Measurements from ENCODE around the gene USF2. TPM values are rescaled to one million over a fixed set of nuclear protein-coding genes. Genes with fewer than 3 reads are reported as not detected.

Gene USF2
- total and polyA plus RNA-seq, 2 of the 8 experiments (the other 6 are each of a cell fraction or from before 2014, with no cell fraction given), result 74.1 to 109 TPM

GRCh38 chr19:35248310-35249145, 20.2 kb upstream of the USF2 start, which contains the start of gene LSR:
TSS of gene LSR (plus strand) at chr19:35249002. CDS start at chr19:35249023, 21 bp downstream.
- peak within 1 kb of the TSS; percentile 88 to 99 (median 97) for H3K9ac ChIP-seq (replicated peaks in 1 of 4; ENCODE audit: extremely low read depth in 1 of 4, low read depth in 3 of 4, low read length in 3 of 4)
- peak within 1 kb of the TSS; percentile 100 for H4K5ac ChIP-seq (ENCODE audit: insufficient read length, low read depth, low read length)
- peak within 1 kb of the TSS; percentile 100 for H2BK5ac ChIP-seq (ENCODE audit: low read depth, low read length)
- H2BK20ac ChIP-seq (ENCODE audit: low read length), result peak within 1 kb of the TSS; percentile 94
- H2BK15ac ChIP-seq (ENCODE audit: low read length), result 0 out of 2 replicates have a peak within 1 kb of the TSS, but pooled peaks have one; percentile 29
- peak within 1 kb of the TSS; percentile 44 to 96 (median 72) for H3K4me3 ChIP-seq (ENCODE audit: extremely low read depth in 1 of 4, insufficient read depth in 2 of 4, low read depth in 3 of 4, low read length in 4 of 4)
- H4K8ac ChIP-seq (ENCODE audit: extremely low read depth, insufficient read depth, low read length), result peak within 1 kb of the TSS; percentile 100
- 3% methylated on average over 52 of the region's 69 CpGs; no CpG with 5 or more reads in 1 of the 2 experiments for WGBS, 2 experiments (ENCODE audit: extremely low coverage in 1 of 2, insufficient coverage in 1 of 2, insufficient read length in 1 of 2, insufficient replicate concordance in 2 of 2, low coverage in 1 of 2, low lambda C conversion rate in 2 of 2, missing lambda C conversion rate in 1 of 2)
- no peak for FAIRE-seq
- H3K14ac ChIP-seq (ENCODE audit: insufficient read length), result no peak within 1 kb of the TSS
- no peaks in the 10 kb centered on the region for H3K27me3 ChIP-seq (replicated peaks in 1 of 4; ENCODE audit: control insufficient read depth in 3 of 4, extremely low read depth in 1 of 4, insufficient read depth in 3 of 4, low read length in 3 of 4)
- H2BK12ac ChIP-seq (ENCODE audit: low read depth, low read length), result peak within 1 kb of the TSS; percentile 100
- peak within 1 kb of the TSS; percentile 97 for H3K56ac ChIP-seq (replicated peaks; ENCODE audit: insufficient read length, low read depth, low read length)
- peak within 1 kb of the TSS; percentile 99 for H3K18ac ChIP-seq (ENCODE audit: extremely low read depth, low read length)
- no peak within 1 kb of the TSS for H3K23ac ChIP-seq (ENCODE audit: insufficient read length)
- H2BK120ac ChIP-seq (replicated peaks; ENCODE audit: low read depth, low read length), result peak within 1 kb of the TSS; percentile 100
- peak within 1 kb of the TSS; percentile 100 for H3K27ac ChIP-seq (ENCODE audit: low read depth, low read length)
- peak within 1 kb of the TSS; percentile 47 to 83 for H3K4me2 ChIP-seq (ENCODE audit: insufficient read depth in 1 of 2, low read depth in 2 of 2, low read length in 2 of 2)
- H2AK5ac ChIP-seq (ENCODE audit: low read depth, low read length), result peak within 1 kb of the TSS; percentile 40; the same call in 1 of the 2 replicates
- ChIA-PET POLR2A (ENCODE audit: partially characterized antibody) (interaction anchor here (0.9 to 9.8 kb wide), 11 partner anchors 11 to 95 kb away, joined by 3 to 146 read pairs (median 4); partner anchors contain the start of genes FXYD5 and USF2), CTCF (ENCODE audit: partially characterized antibody) (interaction anchor here (1.0 kb wide), 2 partner anchors 24 to 107 kb away, joined by 3 read pairs; no protein-coding TSS in a partner anchor)
- H3K4ac ChIP-seq (replicated peaks; ENCODE audit: insufficient read length, low read depth, low read length), result peak within 1 kb of the TSS; percentile 99
- H3K23me2 ChIP-seq (ENCODE audit: low read depth, low read length), result peaks cover 10% of the 10 kb centered on the region; the same call in 1 of the 2 replicates
- H3K79me1 ChIP-seq (ENCODE audit: low read depth, low read length), result peaks cover 7% of the 10 kb centered on the region; the same call in 1 of the 2 replicates
- H4K20me1 ChIP-seq (replicated peaks in 1 of 2; ENCODE audit: control insufficient read depth in 1 of 2, insufficient read depth in 2 of 2, low read length in 2 of 2), result peaks cover 17 to 21% of the 10 kb centered on the region in 2 experiments
- H3K9me3 ChIP-seq (ENCODE audit: insufficient read depth in 2 of 2, low read depth in 1 of 2, low read length in 1 of 2), result no peaks in the 10 kb centered on the region
- H3K79me2 ChIP-seq (ENCODE audit: control insufficient read depth in 1 of 2, insufficient read depth in 2 of 2, low read length in 2 of 2), result peaks cover 10 to 35% of the 10 kb centered on the region in 2 experiments
- peaks cover 0 to 12% (median 8%) of the 10 kb centered on the region in 4 experiments; a peak in 6 of 7 replicates for H3K4me1 ChIP-seq (replicated peaks in 1 of 4; ENCODE audit: control insufficient read depth in 3 of 4, insufficient read depth in 4 of 4, low read length in 3 of 4)
- peaks cover 9 to 15% (median 13%) of the 10 kb centered on the region in 4 experiments; a peak in 7 of 8 replicates for H3K36me3 ChIP-seq (ENCODE audit: control insufficient read depth in 2 of 4, insufficient read depth in 4 of 4, low read length in 3 of 4)
- peak within 1 kb of the TSS; percentile 100 for H4K91ac ChIP-seq (replicated peaks; ENCODE audit: insufficient read length, low read length)
- peak; percentile 88 to 93 for DNase-seq (ENCODE audit: low read depth in 1 of 2, low spot score in 2 of 2)
- peak within 1 kb of the TSS; percentile 99; the same call in 1 of the 2 replicates for H2AFZ ChIP-seq (ENCODE audit: low read length)
- TF ChIP-seq JUND (IDR thresholded peaks at IDR 0.05; ENCODE audit: low read length) (peak; percentile 95), RXRA (IDR thresholded peaks at IDR 0.05; ENCODE audit: insufficient read depth, low read depth, low read length) (no peak), GTF2F1 (IDR thresholded peaks at IDR 0.05; ENCODE audit: borderline replicate concordance, low read depth, low read length) (0 out of 2 replicates have a peak, but pooled peaks have one; percentile 86), SP1 (IDR thresholded peaks at IDR 0.05; ENCODE audit: low read depth, low read length) (peak; percentile 84), JUN (IDR thresholded peaks at IDR 0.05; ENCODE audit: low read depth, low read length) (no peak), EZH2 (IDR thresholded peaks at IDR 0.05; ENCODE audit: low read depth, low read length, severe bottlenecking) (no peak), USF2 (IDR thresholded peaks at IDR 0.05; ENCODE audit: low read length) (0 out of 2 replicates have a peak, but pooled peaks have one; percentile 12), SP2 (IDR thresholded peaks at IDR 0.05; ENCODE audit: low read length) (no peak), NANOG (IDR thresholded peaks at IDR 0.05; ENCODE audit: insufficient read depth, low read depth, low read length, poor library complexity, severe bottlenecking) (peak; percentile 20)

All from H1 (cell line).